H1 (cell line): ENCODE results near the gene C5AR1. TPM values are rescaled to one million over a fixed set of nuclear protein-coding genes. Genes with fewer than 3 reads are reported as not detected.

Source experiments
- CTCF ChIA-PET: fragments of 300-600 bp; sonication (Branson Sonifier 250); formaldehyde crosslinking; loops from one replicate; lab custom pipeline; 2021; ENCODE audit not compliant: partially characterized antibody; lab: Charles Lee
- POLR2A ChIA-PET: fragments of 300-600 bp; sonication (Branson Sonifier 250); formaldehyde crosslinking; loops from one replicate; lab custom pipeline; 2021; ENCODE audit warnings: inconsistent platforms; ENCODE audit not compliant: partially characterized antibody; lab: Charles Lee
- DNase-seq, 2 experiments: peaks; one replicate each; pipeline versions ENCODE4 v3.0.0 to v3.0.0-alpha.2; 2010 to 2022; ENCODE audit warnings: low spot score in 2 of 2, low read depth in 1 of 2, mixed read lengths in 1 of 2
- FAIRE-seq: peaks from 2 replicates; lab custom pipeline; 2011; peaks lifted over from hg19 to GRCh38; lab: Jason Lieb, UNC
- H2AFZ ChIP-seq: 2 replicates; pipeline ENCODE4 v1.8.1; 2012; ENCODE audit warnings: low read length, inconsistent platforms
- H2AK5ac ChIP-seq: 2 replicates; pipeline ENCODE4 v1.6.1; 2013; ENCODE audit warnings: low read depth, low read length
- H2BK120ac ChIP-seq: replicated peaks from 2 replicates; pipeline ENCODE3; 2013; ENCODE audit warnings: low read depth, low read length, inconsistent platforms
- H2BK12ac ChIP-seq: 2 replicates; pipeline ENCODE4 v1.6.1; 2013; ENCODE audit warnings: low read depth, low read length
- H2BK15ac ChIP-seq: 2 replicates; pipeline ENCODE4 v1.6.1; 2013; ENCODE audit warnings: low read length
- H2BK20ac ChIP-seq: 2 replicates; pipeline ENCODE4 v1.6.1; 2013; ENCODE audit warnings: low read length
- H2BK5ac ChIP-seq: 2 replicates; pipeline ENCODE4 v1.6.1; 2013; ENCODE audit warnings: low read depth, low read length
- H3K14ac ChIP-seq: 2 replicates; pipeline ENCODE4 v1.6.1; 2013; ENCODE audit warnings: inconsistent platforms; ENCODE audit not compliant: insufficient read length
- H3K18ac ChIP-seq: 2 replicates; pipeline ENCODE4 v1.6.1; 2013; ENCODE audit warnings: low read length; ENCODE audit errors: extremely low read depth
- H3K23ac ChIP-seq: 2 replicates; pipeline ENCODE4 v1.6.1; 2013; ENCODE audit warnings: inconsistent platforms; ENCODE audit not compliant: insufficient read length
- H3K23me2 ChIP-seq: 2 replicates; pipeline ENCODE4 v1.6.1; 2013; ENCODE audit warnings: low read depth, low read length
- H3K27ac ChIP-seq: 2 replicates; pipeline ENCODE4 v1.6.1; 2011; ENCODE audit warnings: low read depth, low read length, inconsistent platforms
- H3K27me3 ChIP-seq, 4 experiments: replicated peaks in 1 of 4; 1 replicate in 1 of 4; 2 replicates in 3 of 4; pipeline versions ENCODE4 v1.6.1 to v1.8.1; 2011 to 2013; ENCODE audit warnings: low read length in 3 of 4, mild to moderate bottlenecking in 3 of 4, inconsistent platforms in 2 of 4, mixed read lengths in 2 of 4, moderate library complexity in 1 of 4; ENCODE audit not compliant: control insufficient read depth in 3 of 4, insufficient read depth in 3 of 4; ENCODE audit errors: extremely low read depth in 1 of 4
- H3K36me3 ChIP-seq, 4 experiments: 2 replicates each; pipeline versions ENCODE4 v1.6.1 to v1.8.1; 2011 to 2013; ENCODE audit warnings: mild to moderate bottlenecking in 4 of 4, low read length in 3 of 4, moderate library complexity in 2 of 4, control low read depth in 1 of 4, inconsistent platforms in 1 of 4; ENCODE audit not compliant: insufficient read depth in 4 of 4, control insufficient read depth in 2 of 4
- H3K4ac ChIP-seq: replicated peaks from 2 replicates; pipeline ENCODE3; 2013; ENCODE audit warnings: low read length, low read depth, mixed read lengths, inconsistent platforms; ENCODE audit not compliant: insufficient read length
- H3K4me1 ChIP-seq, 4 experiments: replicated peaks in 1 of 4; 1 replicate in 1 of 4; 2 replicates in 3 of 4; pipeline versions ENCODE4 v1.6.1 to v1.8.1; 2011 to 2013; ENCODE audit warnings: low read length in 3 of 4, inconsistent platforms in 2 of 4, mixed read lengths in 1 of 4; ENCODE audit not compliant: insufficient read depth in 4 of 4, control insufficient read depth in 3 of 4
- H3K4me2 ChIP-seq, 2 experiments: 2 replicates each; pipeline versions ENCODE4 v1.6.1 to v1.8.1; 2011 to 2013; ENCODE audit warnings: low read depth in 2 of 2, low read length in 2 of 2, control low read depth in 1 of 2, inconsistent platforms in 1 of 2, mild to moderate bottlenecking in 1 of 2; ENCODE audit not compliant: insufficient read depth in 1 of 2
- H3K4me3 ChIP-seq, 4 experiments: fragments of 200-600, 300-600 bp in 1 of 4; sonication (generic), shearing (Covaris generic), sonication (Bioruptor Twin) in 1 of 4; 2 replicates each; pipeline versions ENCODE4 v1.5.1 to v1.8.1; 2011 to 2016; ENCODE audit warnings: low read length in 4 of 4, low read depth in 3 of 4, control low read depth in 2 of 4, inconsistent platforms in 2 of 4, mild to moderate bottlenecking in 2 of 4, mixed read lengths in 1 of 4, moderate library complexity in 1 of 4; ENCODE audit not compliant: insufficient read depth in 2 of 4; ENCODE audit errors: extremely low read depth in 1 of 4
- H3K56ac ChIP-seq: replicated peaks from 2 replicates; pipeline ENCODE3; 2013; ENCODE audit warnings: low read depth, mild to moderate bottlenecking, mixed read lengths, low read length, inconsistent platforms; ENCODE audit not compliant: insufficient read length
- H3K79me1 ChIP-seq: 2 replicates; pipeline ENCODE4 v1.6.1; 2013; ENCODE audit warnings: low read depth, low read length, control low read depth
- H3K79me2 ChIP-seq, 2 experiments: 2 replicates each; pipeline versions ENCODE4 v1.6.1 to v1.8.1; 2012 to 2013; ENCODE audit warnings: low read length in 2 of 2, mild to moderate bottlenecking in 2 of 2, inconsistent platforms in 1 of 2; ENCODE audit not compliant: insufficient read depth in 2 of 2, control insufficient read depth in 1 of 2
- H3K9ac ChIP-seq, 4 experiments: replicated peaks in 1 of 4; 1 replicate in 1 of 4; 2 replicates in 3 of 4; pipeline versions ENCODE4 v1.6.1 to v1.8.1; 2011 to 2013; ENCODE audit warnings: low read depth in 3 of 4, low read length in 3 of 4, control low read depth in 2 of 4, mild to moderate bottlenecking in 2 of 4, moderate library complexity in 2 of 4, inconsistent platforms in 1 of 4; ENCODE audit errors: extremely low read depth in 1 of 4
- H3K9me3 ChIP-seq, 2 experiments: 2 replicates each; pipeline versions ENCODE4 v1.6.1 to v1.8.1; 2012 to 2013; ENCODE audit warnings: mild to moderate bottlenecking in 2 of 2, moderate library complexity in 2 of 2, control low read depth in 1 of 2, inconsistent platforms in 1 of 2, low read depth in 1 of 2, low read length in 1 of 2, mixed read lengths in 1 of 2; ENCODE audit not compliant: insufficient read depth in 2 of 2
- H4K20me1 ChIP-seq, 2 experiments: replicated peaks in 1 of 2; 2 replicates each; pipeline versions ENCODE3 to v1.8.1; 2011 to 2013; ENCODE audit warnings: inconsistent platforms in 2 of 2, low read length in 2 of 2, mild to moderate bottlenecking in 1 of 2; ENCODE audit not compliant: insufficient read depth in 2 of 2, control insufficient read depth in 1 of 2
- H4K5ac ChIP-seq: 2 replicates; pipeline ENCODE4 v1.6.1; 2013; ENCODE audit warnings: low read length, low read depth, mixed read lengths, inconsistent platforms; ENCODE audit not compliant: insufficient read length
- H4K8ac ChIP-seq: 2 replicates; pipeline ENCODE4 v1.8.0; 2013; ENCODE audit warnings: mild to moderate bottlenecking, moderate library complexity, low read length, inconsistent platforms; ENCODE audit not compliant: insufficient read depth; ENCODE audit errors: extremely low read depth
- H4K91ac ChIP-seq: replicated peaks from 2 replicates; pipeline ENCODE3; 2013; ENCODE audit warnings: low read length, mixed read lengths, inconsistent platforms; ENCODE audit not compliant: insufficient read length
- EP300 ChIP-seq, 2 experiments: IDR thresholded peaks; 1 replicate in 1 of 2; 2 replicates in 1 of 2; pipeline ENCODE4 v1.6.1; 2011 to 2012; ENCODE audit warnings: low read depth in 2 of 2, low read length in 2 of 2, mild to moderate bottlenecking in 2 of 2, borderline replicate concordance in 1 of 2, inconsistent platforms in 1 of 2, moderate library complexity in 1 of 2
- GTF2F1 ChIP-seq: IDR thresholded peaks from 2 replicates; pipeline ENCODE4 v1.6.1; 2012; ENCODE audit warnings: low read depth, low read length, improper control_type of control experiment, borderline replicate concordance
- JUN ChIP-seq: IDR thresholded peaks from 2 replicates; pipeline ENCODE4 v1.6.1; 2011; ENCODE audit warnings: low read depth, mild to moderate bottlenecking, improper control_type of control experiment, low read length
- KDM5A ChIP-seq: fragments of 200-600 bp; IDR thresholded peaks from 2 replicates; pipeline ENCODE4 v1.7.1; 2012; ENCODE audit warnings: mild to moderate bottlenecking, low read length, inconsistent platforms, mixed read lengths
- NRF1 ChIP-seq: IDR thresholded peaks from 2 replicates; pipeline ENCODE4 v1.6.1; 2011; ENCODE audit warnings: mild to moderate bottlenecking, low read depth, low read length, improper control_type of control experiment
- POLR2A ChIP-seq, 2 experiments: IDR thresholded peaks; 1 replicate in 1 of 2; 2 replicates in 1 of 2; pipeline ENCODE4 v1.6.1; 2011; ENCODE audit warnings: low read depth in 2 of 2, low read length in 2 of 2, mild to moderate bottlenecking in 2 of 2; ENCODE audit errors: control extremely low read depth in 1 of 2
- POU5F1 ChIP-seq: IDR thresholded peaks from 2 replicates; pipeline ENCODE4 v1.6.1; 2011; ENCODE audit warnings: low read depth, mild to moderate bottlenecking, low read length, moderate library complexity
- SAP30 ChIP-seq: fragments of 300-600 bp; sonication (generic); IDR thresholded peaks from 2 replicates; pipeline ENCODE4 v1.7.1; 2012; ENCODE audit warnings: low read length, moderate library complexity, mild to moderate bottlenecking, inconsistent platforms; ENCODE audit not compliant: insufficient read depth, insufficient replicate concordance
- SIX5 ChIP-seq: IDR thresholded peaks from 2 replicates; pipeline ENCODE4 v1.6.1; 2011; ENCODE audit warnings: mild to moderate bottlenecking, low read depth, low read length
- SP1 ChIP-seq: IDR thresholded peaks from 2 replicates; pipeline ENCODE4 v1.6.1; 2011; ENCODE audit warnings: low read depth, low read length
- TAF7 ChIP-seq: optimal IDR thresholded peaks from 2 replicates; pipeline ENCODE3; 2011; ENCODE audit warnings: low read depth, mild to moderate bottlenecking, inconsistent platforms, low read length, moderate library complexity, borderline replicate concordance
- TBP ChIP-seq: IDR thresholded peaks from 2 replicates; pipeline ENCODE4 v1.6.1; 2011; ENCODE audit warnings: low read depth, low read length, improper control_type of control experiment
- WGBS, 2 experiments: shearing (Covaris generic) in 1 of 2; methylation state at CpG; one replicate each; pipeline versions ENCODE4 v1.1.6 to v1.1.7; 2013 to 2015; ENCODE audit warnings: low lambda C conversion rate in 2 of 2, mixed read lengths in 2 of 2, inconsistent platforms in 1 of 2, low coverage in 1 of 2, missing lambda C conversion rate in 1 of 2; ENCODE audit not compliant: insufficient replicate concordance in 2 of 2, insufficient coverage in 1 of 2, insufficient read length in 1 of 2; ENCODE audit errors: extremely low coverage in 1 of 2, missing lambda C conversion rate in 1 of 2; 5-methylcytosine and 5-hydroxymethylcytosine counted together
- polyA plus RNA-seq, 7 experiments: library from polyadenylated mRNA; depleted of rRNA in 3 of 7; stranded (reverse) in 5 of 7; unstranded in 2 of 7; fragments of >200 nt in 5 of 7; fragments of 200-250 nt in 2 of 7; gene quantifications; 1 replicate in 5 of 7; 2 replicates in 1 of 7; 4 replicates in 1 of 7; pipeline versions ENCODE4 v1.2.1 to v1.2.3, GENCODE V29; 2011 to 2013; ENCODE audit warnings: missing spikeins in 2 of 7, mixed read lengths in 2 of 7
- total RNA-seq: library from RNA; stranded (reverse); fragmentation: NEBNext Ultra II Directional; extraction: Animal tissue kit (Norgen Biotek cat#: 25700); gene quantifications from 2 replicates; pipeline ENCODE4 v1.2.1, GENCODE V29; 2021
- TF ChIP-seq, protein P1 (sequence below): IDR thresholded peaks from 2 replicates; pipeline ENCODE4 v1.6.1; 2012; ENCODE audit warnings: low read length, inconsistent platforms

Gene C5AR1
- total and polyA plus RNA-seq, 2 of the 8 experiments (the other 6 are each of a cell fraction or from before 2014, with no cell fraction given): 0.20 TPM; not detected in 1

DNA sequence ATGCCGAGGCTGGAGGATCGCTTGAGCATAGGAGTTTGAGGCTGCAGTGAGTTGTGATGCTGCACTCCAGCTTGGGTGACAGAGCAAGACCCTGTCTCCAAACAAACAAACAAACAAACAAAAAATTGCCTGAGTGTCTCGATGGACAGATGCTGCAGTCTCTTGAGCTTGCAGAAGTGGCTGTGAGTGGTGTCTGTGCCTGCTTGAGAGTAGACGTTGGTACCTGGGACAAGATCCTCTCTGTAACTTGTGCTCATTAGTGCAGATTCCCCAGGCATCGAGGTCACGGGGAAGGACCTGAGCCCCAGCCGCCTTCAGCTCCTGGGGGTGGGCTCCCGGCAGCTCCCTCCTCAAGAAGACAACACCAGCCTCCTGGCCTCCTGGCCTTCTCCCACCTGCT is 13.7 kb downstream of the C5AR1 start:
- Histone ChIP-seq H2BK20ac (no peak overlapping the region), H2AK5ac (no peak overlapping the region), H2AFZ (no peak overlapping the region), H3K36me3 (no peaks in the 10 kb centered on the region), H3K27ac (no peak overlapping the region), H4K91ac (no peak overlapping the region), H4K20me1 (no peaks in the 10 kb centered on the region), H4K5ac (no peak overlapping the region), H3K9me3 (no peaks in the 10 kb centered on the region), H3K23ac (no peak overlapping the region), H3K79me2 (no peaks in the 10 kb centered on the region), H3K4me2 (no peak overlapping the region), H3K27me3 (no peaks in the 10 kb centered on the region; a peak in 2 of 7 replicates), H3K9ac (no peak overlapping the region), H2BK120ac (no peak overlapping the region), H2BK12ac (no peak overlapping the region), H3K4me1 (peaks cover 0 to 3% (median 0%) of the 10 kb centered on the region in 4 experiments; a peak in 1 of 7 replicates), H2BK5ac (no peak overlapping the region), H4K8ac (peak overlapping the region; percentile 86; the same call in 1 of the 2 replicates), H3K18ac (no peak overlapping the region), H3K4me3 (no peak overlapping the region), H3K4ac (no peak overlapping the region), H3K79me1 (no peaks in the 10 kb centered on the region), H2BK15ac (no peak overlapping the region), H3K56ac (no peak overlapping the region), H3K14ac (no peak overlapping the region), H3K23me2 (no peaks in the 10 kb centered on the region)
- 88% methylated on average over 8 of the region's 8 CpGs; no CpG with 5 or more reads in 1 of the 2 experiments for WGBS, 2 experiments
- ChIA-PET CTCF (interaction anchor here (0.6 to 3.3 kb wide), 7 partner anchors 18 to 383 kb away, joined by 3 to 23 read pairs (median 4); partner anchors contain the start of gene DHX34), POLR2A (interaction anchor here (1.2 to 1.7 kb wide), 3 partner anchors 59 to 96 kb away, joined by 3 to 5 read pairs (median 4); partner anchors contain the start of gene MEIS3)
- DNase-seq (no peak), FAIRE-seq (no peak)
- no peak for TF ChIP-seq SP1
- no peak for TF ChIP-seq SAP30
- TF ChIP-seq EP300 (IDR thresholded peaks at IDR 0.05; ENCODE audit: borderline replicate concordance in 1 of 2, low read depth in 2 of 2, low read length in 2 of 2): no peak
- no peak for TF ChIP-seq TAF7
- no peak for TF ChIP-seq SIX5
- no peak for TF ChIP-seq NRF1
- TF ChIP-seq TBP: no peak
- TF ChIP-seq, protein P1, sequence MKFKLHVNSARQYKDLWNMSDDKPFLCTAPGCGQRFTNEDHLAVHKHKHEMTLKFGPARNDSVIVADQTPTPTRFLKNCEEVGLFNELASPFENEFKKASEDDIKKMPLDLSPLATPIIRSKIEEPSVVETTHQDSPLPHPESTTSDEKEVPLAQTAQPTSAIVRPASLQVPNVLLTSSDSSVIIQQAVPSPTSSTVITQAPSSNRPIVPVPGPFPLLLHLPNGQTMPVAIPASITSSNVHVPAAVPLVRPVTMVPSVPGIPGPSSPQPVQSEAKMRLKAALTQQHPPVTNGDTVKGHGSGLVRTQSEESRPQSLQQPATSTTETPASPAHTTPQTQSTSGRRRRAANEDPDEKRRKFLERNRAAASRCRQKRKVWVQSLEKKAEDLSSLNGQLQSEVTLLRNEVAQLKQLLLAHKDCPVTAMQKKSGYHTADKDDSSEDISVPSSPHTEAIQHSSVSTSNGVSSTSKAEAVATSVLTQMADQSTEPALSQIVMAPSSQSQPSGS: no peak
- no peak for TF ChIP-seq GTF2F1
- TF ChIP-seq KDM5A: no peak
- TF ChIP-seq JUN: no peak
- no peak for TF ChIP-seq POLR2A (IDR thresholded peaks at IDR 0.05; ENCODE audit: control extremely low read depth in 1 of 2, low read depth in 2 of 2, low read length in 2 of 2)
- no peak for TF ChIP-seq POU5F1
